ENCODE data around the gene RTF2. TPM values are rescaled to one million over a fixed set of nuclear protein-coding genes. Genes with fewer than 3 reads are reported as not detected.

Gene RTF2
- total and polyA plus RNA-seq, 2 of the 13 experiments (the other 11 are each of a cell fraction or from before 2014, with no cell fraction given): 81.8 to 142 TPM

- TF ChIP-seq ZNF180 (CRISPR knock-in tag; IDR thresholded peaks at IDR 0.05; ENCODE audit: borderline replicate concordance, low read depth) (peak; percentile 78; the same call in 1 of the 2 replicates), TMF1 (CRISPR knock-in tag; IDR thresholded peaks at IDR 0.05; ENCODE audit: low read depth) (0 out of 2 replicates have a peak, but pooled peaks have one; percentile 29), POGZ (CRISPR knock-in tag; IDR thresholded peaks at IDR 0.05) (peak; percentile 99), CENPBD1 (CRISPR knock-in tag; IDR thresholded peaks at IDR 0.05; ENCODE audit: borderline replicate concordance, low read depth) (no peak), EP300 (IDR thresholded peaks at IDR 0.05; ENCODE audit: low read depth in 2 of 2, low read length in 2 of 2) (no peak), EP300 (CRISPR knock-in tag; IDR thresholded peaks at IDR 0.05; ENCODE audit: borderline replicate concordance) (no peak; the same call in 1 of the 2 replicates), NR2F1 (CRISPR knock-in tag; IDR thresholded peaks at IDR 0.05) (peak; percentile 51 to 58; a peak in 3 of 4 replicates), ONECUT2 (CRISPR knock-in tag; IDR thresholded peaks at IDR 0.05) (peak; percentile 48; the same call in 1 of the 2 replicates), ZNF547 (CRISPR knock-in tag; IDR thresholded peaks at IDR 0.05) (peak; percentile 96), KLF6 (CRISPR knock-in tag; IDR thresholded peaks at IDR 0.05) (peak; percentile 94), ZNF7 (CRISPR knock-in tag; IDR thresholded peaks at IDR 0.05) (no peak), GATAD1 (CRISPR knock-in tag; IDR thresholded peaks at IDR 0.05) (peak; percentile 100), SMAD1 (CRISPR knock-in tag; IDR thresholded peaks at IDR 0.05; ENCODE audit: borderline replicate concordance, low read depth) (peak; percentile 98; the same call in 1 of the 2 replicates), PHF5A (CRISPR knock-in tag; IDR thresholded peaks at IDR 0.05; ENCODE audit: low read depth, unreplicated experiment) (peak; percentile 84), DR1 (CRISPR knock-in tag; IDR thresholded peaks at IDR 0.05) (peak; percentile 91), ADNP (CRISPR knock-in tag; IDR thresholded peaks at IDR 0.05) (no peak), ZNF678 (CRISPR knock-in tag; IDR thresholded peaks at IDR 0.05) (peak; percentile 66; the same call in 1 of the 2 replicates), POLR2AphosphoS5 (IDR thresholded peaks at IDR 0.05; ENCODE audit: low read depth, low read length) (peak; percentile 95), ZNF564 (CRISPR knock-in tag; IDR thresholded peaks at IDR 0.05) (0 out of 2 replicates have a peak, but pooled peaks have one; percentile 32), BCL3 (CRISPR knock-in tag; IDR thresholded peaks at IDR 0.05) (peak; percentile 91), ZNF232 (CRISPR knock-in tag; IDR thresholded peaks at IDR 0.05; ENCODE audit: borderline replicate concordance) (peak; percentile 49; the same call in 1 of the 2 replicates), STAT5B (CRISPR knock-in tag; IDR thresholded peaks at IDR 0.05) (peak; percentile 54; the same call in 1 of the 2 replicates), RFX3 (CRISPR knock-in tag; IDR thresholded peaks at IDR 0.05) (peak; percentile 94), ZSCAN22 (CRISPR knock-in tag; IDR thresholded peaks at IDR 0.05) (no peak; the same call in 1 of the 2 replicates), ZNF18 (CRISPR knock-in tag; IDR thresholded peaks at IDR 0.05; ENCODE audit: insufficient replicate concordance) (peak; percentile 65), MED13 (CRISPR knock-in tag; IDR thresholded peaks at IDR 0.05) (no peak; the same call in 1 of the 2 replicates), ZNF891 (CRISPR knock-in tag; IDR thresholded peaks at IDR 0.05) (peak; percentile 95)
These were observed at the start of gene RTF2 (continued) for GRCh38 chr20:56468316-56469076.
